Stimulated activated CD4-positive, alpha-beta T cell treated with anti-CD3 and anti-CD28 coated beads, Interleukin-4, amount 100 ng/mL, for 24 hours (primary cell): ENCODE results near the gene SYNPO.

Experiments
- DNase-seq: peaks from one replicate; pipeline ENCODE4 v3.0.0-alpha.2; 2020

Gene SYNPO

GRCh38 chr5:150640311-150641005, at the start of gene SYNPO:
Gene SYNPO (plus strand): TSS chr5:150640660. CDS start chr5:150648276, 7,616 bp downstream.
- DNase-seq, result no peak

GRCh38 chr5:150590979-150591695, 49.3 kb upstream of the SYNPO start:
- no peak for DNase-seq

- no peak for DNase-seq
Measured at GRCh38 chr5:150593593-150593992, 46.9 kb upstream of the SYNPO start.

- no peak for DNase-seq
Measured at GRCh38 chr5:150593996-150594395, 46.5 kb upstream of the SYNPO start.

GRCh38 chr5:150595466-150596031, 44.9 kb upstream of the SYNPO start:
- no peak for DNase-seq

GRCh38 chr5:150596313-150596712, 44.1 kb upstream of the SYNPO start:
- DNase-seq, result no peak

- no peak for DNase-seq
Measured at GRCh38 chr5:150596826-150597225, 43.6 kb upstream of the SYNPO start.

- DNase-seq, result no peak
Measured at GRCh38 chr5:150598006-150598405, 42.5 kb upstream of the SYNPO start.

- no peak for DNase-seq
Measured at GRCh38 chr5:150598821-150599273, 41.6 kb upstream of the SYNPO start.

GRCh38 chr5:150599281-150599680, 41.2 kb upstream of the SYNPO start:
- DNase-seq, result no peak

GRCh38 chr5:150599917-150600511, 40.4 kb upstream of the SYNPO start:
- no peak for DNase-seq

GRCh38 chr5:150600616-150601490, 39.6 kb upstream of the SYNPO start:
- DNase-seq, result no peak

GRCh38 chr5:150601491-150602345, 38.7 kb upstream of the SYNPO start:
- no peak for DNase-seq

- DNase-seq, result no peak
Measured at GRCh38 chr5:150603052-150603451, 37.4 kb upstream of the SYNPO start.

- DNase-seq, result no peak
Measured at GRCh38 chr5:150603491-150603890, 37.0 kb upstream of the SYNPO start.

- DNase-seq, result no peak
Measured at GRCh38 chr5:150604010-150604409, 36.5 kb upstream of the SYNPO start.

- no peak for DNase-seq
Measured at GRCh38 chr5:150604894-150605440, 35.5 kb upstream of the SYNPO start.

GRCh38 chr5:150605546-150605945, 34.9 kb upstream of the SYNPO start:
- DNase-seq, result no peak

GRCh38 chr5:150606476-150606875, 34.0 kb upstream of the SYNPO start:
- DNase-seq, result no peak

GRCh38 chr5:150607105-150607504, 33.4 kb upstream of the SYNPO start:
- no peak for DNase-seq

- DNase-seq, result no peak
Measured at GRCh38 chr5:150607991-150608390, 32.5 kb upstream of the SYNPO start.
